Heart right ventricle (tissue), 16 donors: ENCODE results near the gene LMOD3. TPM values are rescaled to one million over a fixed set of nuclear protein-coding genes. Genes with fewer than 3 reads are reported as not detected.

Experiments
- ATAC-seq, 8 donors: fragments of 200-7000 bp; cut with Tn5 transposase; one replicate each; pipeline ENCODE4 v1.9.1; 2020; ENCODE audit warnings: mild to moderate bottlenecking in 8 of 8, moderate library complexity in 8 of 8, moderate number of reproducible peaks in 1 of 8
- DNase-seq, 2 donors: peaks; one replicate each; pipeline ENCODE4 v3.0.0-alpha.2; 2020
- H3K27ac ChIP-seq, 10 donors: fragments of 200-600 bp; sonication (generic) in 2 of 10; one replicate each; pipeline versions ENCODE4 v1.5.0 to v1.8.0; 2020 to 2022; ENCODE audit warnings: mild to moderate bottlenecking in 3 of 10
- H3K27me3 ChIP-seq, 7 donors: fragments of 200-600 bp; one replicate each; pipeline ENCODE4 v1.8.0; 2021 to 2022; ENCODE audit warnings: mild to moderate bottlenecking in 2 of 7
- H3K36me3 ChIP-seq, 9 donors: fragments of 200-600 bp; sonication (generic) in 1 of 9; one replicate each; pipeline versions ENCODE4 v1.5.0 to v1.8.0; 2020 to 2022; ENCODE audit warnings: mild to moderate bottlenecking in 2 of 9
- H3K4me1 ChIP-seq, 9 donors: fragments of 200-600 bp; sonication (generic) in 1 of 9; one replicate each; pipeline versions ENCODE4 v1.5.0 to v1.8.0; 2020 to 2022; ENCODE audit warnings: mild to moderate bottlenecking in 4 of 9
- H3K4me3 ChIP-seq, 10 donors: fragments of 200-600 bp; sonication (generic) in 2 of 10; one replicate each; pipeline versions ENCODE4 v1.5.0 to v1.8.0; 2020 to 2022; ENCODE audit warnings: mild to moderate bottlenecking in 7 of 10, moderate library complexity in 2 of 10
- H3K9me3 ChIP-seq, 11 donors: fragments of 200-600 bp in 10 of 11; sonication (generic) in 2 of 11; one replicate each; pipeline versions ENCODE4 v1.5.0 to v1.8.0; 2013 to 2022; ENCODE audit warnings: mild to moderate bottlenecking in 2 of 11, control low read depth in 1 of 11, moderate library complexity in 1 of 11
- WGBS, 2 donors: extraction: QIAGEN DNeasy Blood & Tissue Kit; methylation state at CpG; one replicate each; pipeline ENCODE4 v1.1.7; 2013; ENCODE audit warnings: inconsistent platforms in 1 of 2; 5-methylcytosine and 5-hydroxymethylcytosine counted together
- intact Hi-C, 10 donors: fragments of 100-400 bp; cut with DNase I; formaldehyde crosslinking; loops; one replicate each; pipeline versions ENCODE4 v1.11.1 to v1.14.2; 2022
- polyA plus RNA-seq, 2 donors: library from polyadenylated mRNA; stranded (reverse); fragments of 200-250 nt; gene quantifications; one replicate each; pipeline ENCODE4 v1.2.3, GENCODE V29; 2013
- total RNA-seq, 10 donors: library from RNA; stranded (reverse); fragmentation: NEBNext Ultra II Directional in 3 of 10; extraction: Animal tissue kit (Norgen Biotek cat#: 25700) in 3 of 10; gene quantifications; one replicate each; pipeline versions ENCODE4 v1.2.1 to v1.2.4, GENCODE V29; 2021 to 2023
- TF ChIP-seq, protein P1 (sequence below), 9 donors: fragments of 200-600 bp; sonication (generic) in 2 of 9; IDR thresholded peaks; one replicate each; pipeline versions ENCODE4 v1.5.0 to v1.8.0; 2021 to 2022; ENCODE audit warnings: antibody characterized with exemption in 9 of 9, mild to moderate bottlenecking in 5 of 9, moderate library complexity in 1 of 9
- donor health status: Arrhythmogenic right ventricular cardiomyopathy.
- donor health status: ischemic (EF 13 %, LVEDD 7.1; RV severe dilation, severe dysfunction).
- donor health status: healthy with polysubstance abuse.
- donor health status: DM: no; HTN: yes; CAD: no.
- donor health status: DM: no; HTN: no; CAD: no.
- donor health status: ischemic (EF 25% LVEDD 6.9; RV normal size, moderate dysfunction).
- donor health status: ischemic (EF 25% LVEDD 5.7; RV mildly dilated, moderate dysfunction).
- donor health status: healthy.
- donor health status: DM: yes; HTN: yes; CAD: no.
- donor health status: Ischemic cardiomyopathy.
- donor health status: ischemic (EF 35%, LVEDD 5.7; RV mildly dilated, moderate dysfunction).
- donor health status: nonischemic (EF 11% LVEDD 7.7; RV severe dilation, severe dysfunction).
- donor health status: DM: yes; HTN: yes; CAD: no.
- donor health status: PGD.
- donor health status: ischemic (EF 29% LVEDD 5.4; RV normal size, mild dysfunction).
- donor health status: nonischemic (EF 23%, LVEDD 6.1; RV moderate dilation, normal function).

Gene LMOD3
- total and polyA plus RNA-seq, 12 donors: 28.6 to 240 (median 182) TPM

DNA sequence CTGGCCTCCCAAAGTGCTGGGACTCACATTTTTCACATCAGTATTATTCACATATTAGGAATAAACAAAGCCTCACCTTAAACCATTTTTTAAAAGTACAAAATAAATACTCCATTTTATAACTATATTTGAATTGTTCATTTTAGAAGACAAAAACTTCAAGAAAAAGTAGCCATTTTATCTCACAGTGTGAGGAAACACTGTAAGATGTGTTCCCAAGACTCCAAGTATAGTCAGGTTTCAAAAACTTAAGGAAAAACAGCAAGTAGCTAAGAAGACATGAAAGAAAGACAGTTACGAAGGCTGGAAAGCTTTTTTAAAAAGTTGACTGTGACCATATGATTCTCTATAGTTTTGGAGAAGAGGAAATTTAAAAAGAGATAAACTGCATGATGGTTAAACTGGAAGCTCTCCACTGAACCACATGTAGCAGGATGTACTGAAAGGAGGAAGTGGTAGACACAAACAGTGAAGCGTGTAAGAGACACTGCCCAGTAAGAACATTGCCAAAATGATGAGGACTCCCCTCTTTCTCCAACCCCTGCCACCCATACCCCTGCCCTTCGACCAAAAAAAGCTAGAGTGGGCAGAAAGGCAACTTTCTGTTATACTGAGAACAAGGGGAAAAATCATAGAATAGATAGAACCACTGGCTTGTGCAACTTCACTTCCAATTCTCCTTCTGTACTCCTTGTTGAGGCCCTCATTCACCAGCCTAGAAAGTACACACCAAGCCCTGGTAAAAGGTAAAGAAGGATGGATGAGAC lies 64.0 kb downstream of the LMOD3 start:
- intact Hi-C loops: no loop called here
- H3K27ac ChIP-seq: peak overlapping the region in 1 of 10 donors; percentile 39

More for the DNA sequence above, 64.0 kb downstream of the LMOD3 start:
- Histone ChIP-seq H3K27me3 (no peaks in the 10 kb centered on the region), H3K4me1 (peaks cover 0 to 15% (median 0%) of the 10 kb centered on the region in 9 donors), H3K9me3 (no peaks in the 10 kb centered on the region), H3K36me3 (peaks cover 0 to 100% (median 59%) of the 10 kb centered on the region in 9 donors), H3K4me3 (no peak overlapping the region)
- 87 to 93% methylated on average over 3 of the region's 3 CpGs for WGBS, 2 donors
- TF ChIP-seq, protein P1, sequence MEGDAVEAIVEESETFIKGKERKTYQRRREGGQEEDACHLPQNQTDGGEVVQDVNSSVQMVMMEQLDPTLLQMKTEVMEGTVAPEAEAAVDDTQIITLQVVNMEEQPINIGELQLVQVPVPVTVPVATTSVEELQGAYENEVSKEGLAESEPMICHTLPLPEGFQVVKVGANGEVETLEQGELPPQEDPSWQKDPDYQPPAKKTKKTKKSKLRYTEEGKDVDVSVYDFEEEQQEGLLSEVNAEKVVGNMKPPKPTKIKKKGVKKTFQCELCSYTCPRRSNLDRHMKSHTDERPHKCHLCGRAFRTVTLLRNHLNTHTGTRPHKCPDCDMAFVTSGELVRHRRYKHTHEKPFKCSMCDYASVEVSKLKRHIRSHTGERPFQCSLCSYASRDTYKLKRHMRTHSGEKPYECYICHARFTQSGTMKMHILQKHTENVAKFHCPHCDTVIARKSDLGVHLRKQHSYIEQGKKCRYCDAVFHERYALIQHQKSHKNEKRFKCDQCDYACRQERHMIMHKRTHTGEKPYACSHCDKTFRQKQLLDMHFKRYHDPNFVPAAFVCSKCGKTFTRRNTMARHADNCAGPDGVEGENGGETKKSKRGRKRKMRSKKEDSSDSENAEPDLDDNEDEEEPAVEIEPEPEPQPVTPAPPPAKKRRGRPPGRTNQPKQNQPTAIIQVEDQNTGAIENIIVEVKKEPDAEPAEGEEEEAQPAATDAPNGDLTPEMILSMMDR (IDR thresholded peaks at IDR 0.05): no peak
- DNase-seq (no peak), ATAC-seq (no peak)

Other genes starting within 250 kb of the LMOD3 start
- not detected for gene TAFA4, start 190.0 kb downstream of the LMOD3 start, total RNA-seq
- not detected for gene TAFA4, start 190.0 kb downstream of the LMOD3 start, polyA plus RNA-seq
- gene EOGT, start 108.9 kb downstream of the LMOD3 start, total RNA-seq: 10 to 100 TPM; 27.1 to 48.3 (median 39.8) TPM
- 10 to 100 TPM in 1 of 2 donors, 1 to 10 TPM in 1; 8.8 to 66.5 TPM for gene EOGT, start 108.9 kb downstream of the LMOD3 start, polyA plus RNA-seq
- 10 to 100 TPM; 14.8 to 23.2 (median 21.1) TPM for gene TMF1, start 70.3 kb downstream of the LMOD3 start, total RNA-seq
- gene TMF1, start 70.3 kb downstream of the LMOD3 start, polyA plus RNA-seq: 1 to 10 TPM; 6.0 to 6.7 TPM
- 100 to 1,000 TPM in 3 of 10 donors, 10 to 100 TPM in 7; 73.6 to 119 (median 87.2) TPM for gene UBA3, start 42.2 kb downstream of the LMOD3 start, total RNA-seq
- gene UBA3, start 42.2 kb downstream of the LMOD3 start, polyA plus RNA-seq: 10 to 100 TPM; 36.7 to 45.1 TPM
- 100 to 1,000 TPM; 151 to 226 (median 195) TPM for gene ARL6IP5, start 37.7 kb downstream of the LMOD3 start, total RNA-seq
- gene ARL6IP5, start 37.7 kb downstream of the LMOD3 start, polyA plus RNA-seq: 100 to 1,000 TPM; 156 to 224 TPM